Limb (tissue), 2 donors: Measurements from ENCODE around the gene CCL3.
"Not testable (repeated sequence)": the region's sequence is repeated elsewhere in the genome, so short reads cannot be mapped to it uniquely, and the experiment has no call there.

Experiments used
- DNase-seq, 2 donors: peaks; one replicate each; pipeline ENCODE4 v3.0.0-alpha.2; 2016; ENCODE audit errors: extremely low spot score in 2 of 2

The CCL3 gene

GRCh38 chr17:36089888-36090836 is at the start of gene CCL3:
CCL3 (minus strand) TSS chr17:36090143; CDS start chr17:36090058, 85 bp downstream.
- no peak for DNase-seq

- DNase-seq: no peak
Observed at GRCh38 chr17:36136439-36136838, 46.5 kb upstream of the CCL3 start.

GRCh38 chr17:36136036-36136435 is 46.1 kb upstream of the CCL3 start:
- no peak for DNase-seq

- no peak for DNase-seq
Observed at GRCh38 chr17:36135465-36135864, 45.5 kb upstream of the CCL3 start.

- DNase-seq: peak in 1 of 2 donors; percentile 55
Observed at GRCh38 chr17:36133602-36134236, 43.8 kb upstream of the CCL3 start.

- no peak for DNase-seq
Observed at GRCh38 chr17:36132421-36132831, 42.5 kb upstream of the CCL3 start.

- DNase-seq: no peak
Observed at GRCh38 chr17:36131931-36132330, 42.0 kb upstream of the CCL3 start.

- no peak for DNase-seq
Observed at GRCh38 chr17:36131421-36131820, 41.5 kb upstream of the CCL3 start.

GRCh38 chr17:36130346-36130745 is 40.4 kb upstream of the CCL3 start:
- no peak for DNase-seq

- DNase-seq: no peak
Observed at GRCh38 chr17:36129616-36130015, 39.7 kb upstream of the CCL3 start.

GRCh38 chr17:36128411-36128978 is 38.6 kb upstream of the CCL3 start:
- DNase-seq: no peak

- no peak for DNase-seq
Observed at GRCh38 chr17:36127911-36128310, 38.0 kb upstream of the CCL3 start.

- DNase-seq: no peak
Observed at GRCh38 chr17:36127199-36127893, 37.4 kb upstream of the CCL3 start.

GRCh38 chr17:36124879-36125824 is 35.2 kb upstream of the CCL3 start:
- DNase-seq: no peak

- DNase-seq: no peak
Observed at GRCh38 chr17:36123431-36123830, 33.5 kb upstream of the CCL3 start.

- DNase-seq: not testable (repeated sequence)
Observed at GRCh38 chr17:36121099-36121498, 31.2 kb upstream of the CCL3 start.

- no peak for DNase-seq
Observed at GRCh38 chr17:36120221-36120620, 30.3 kb upstream of the CCL3 start.

GRCh38 chr17:36118477-36119353 is 28.8 kb upstream of the CCL3 start:
- DNase-seq: no peak

GRCh38 chr17:36117505-36118382 is 27.8 kb upstream of the CCL3 start:
- no peak for DNase-seq
